MCF 10A (cell line): ENCODE data around the gene CERS4. TPM values are rescaled to one million over a fixed set of nuclear protein-coding genes. Genes with fewer than 3 reads are reported as not detected.
"Not testable (repeated sequence)": the region's sequence is repeated elsewhere in the genome, so short reads cannot be mapped to it uniquely, and the experiment has no call there.

ENCODE experiments used
- BruUV-seq: library from RNA; stranded (reverse); fragments of 400-500 nt; replicated peaks from 2 replicates; lab custom pipeline; 2021; lab: Mats Ljungman, UMichigan
- CTCF ChIA-PET: fragments of 300-600 bp; sonication (Branson Sonifier 250); formaldehyde crosslinking; extraction: SDS; loops from one replicate; lab custom pipeline; 2021; ENCODE audit warnings: antibody characterized with exemption, inconsistent platforms; lab: Yijun Ruan, JAX
- POLR2A ChIA-PET: fragments of 300-600, 350-650 bp; sonication (Branson Sonifier 250); formaldehyde crosslinking; extraction: SDS; loops from one replicate; lab custom pipeline; 2020; ENCODE audit warnings: antibody characterized with exemption, inconsistent platforms; lab: Yijun Ruan, JAX
- DNase-seq: peaks from one replicate; pipeline ENCODE4 v3.0.0-alpha.2; 2018; ENCODE audit not compliant: unreplicated experiment
- H3K27ac Mint-ChIP-seq: one replicate; pipeline ENCODE4 v1.8.0; 2022; ENCODE audit warnings: mild to moderate bottlenecking, low read depth, mixed read lengths; ENCODE audit not compliant: unreplicated experiment
- H3K27me3 Mint-ChIP-seq: one replicate; pipeline ENCODE4 v1.8.0; 2022; ENCODE audit warnings: mixed read lengths; ENCODE audit not compliant: insufficient read depth, unreplicated experiment
- H3K36me3 Mint-ChIP-seq: one replicate; pipeline ENCODE4 v1.8.0; 2022; ENCODE audit warnings: mild to moderate bottlenecking, moderate library complexity, mixed read lengths; ENCODE audit not compliant: insufficient read depth, unreplicated experiment
- H3K4me1 Mint-ChIP-seq: one replicate; pipeline ENCODE4 v1.8.0; 2022; ENCODE audit warnings: mixed read lengths; ENCODE audit not compliant: insufficient read depth, unreplicated experiment
- H3K4me3 Mint-ChIP-seq: one replicate; pipeline ENCODE4 v1.8.0; 2022; ENCODE audit warnings: mild to moderate bottlenecking, moderate library complexity, mixed read lengths; ENCODE audit not compliant: unreplicated experiment
- H3K9me3 Mint-ChIP-seq: one replicate; pipeline ENCODE4 v1.8.0; 2022; ENCODE audit warnings: mixed read lengths; ENCODE audit not compliant: unreplicated experiment
- intact Hi-C: fragments of 100-400 bp; cut with micrococcal nuclease; formaldehyde crosslinking; loops from 2 replicates; pipeline ENCODE4 v1.14.1; 2022
- total RNA-seq: library from RNA; stranded (reverse); gene quantifications from 2 replicates; pipeline ENCODE4 v1.2.3, GENCODE V29; 2022
- TF ChIP-seq, protein P1 (sequence below): fragments of 200-600 bp; IDR thresholded peaks from one replicate; pipeline ENCODE4 v1.8.0; 2022; ENCODE audit warnings: antibody characterized with exemption, mild to moderate bottlenecking; ENCODE audit not compliant: unreplicated experiment

The CERS4 gene
- total RNA-seq, 1 experiment from 2014 or later, result 1.5 TPM

DNA sequence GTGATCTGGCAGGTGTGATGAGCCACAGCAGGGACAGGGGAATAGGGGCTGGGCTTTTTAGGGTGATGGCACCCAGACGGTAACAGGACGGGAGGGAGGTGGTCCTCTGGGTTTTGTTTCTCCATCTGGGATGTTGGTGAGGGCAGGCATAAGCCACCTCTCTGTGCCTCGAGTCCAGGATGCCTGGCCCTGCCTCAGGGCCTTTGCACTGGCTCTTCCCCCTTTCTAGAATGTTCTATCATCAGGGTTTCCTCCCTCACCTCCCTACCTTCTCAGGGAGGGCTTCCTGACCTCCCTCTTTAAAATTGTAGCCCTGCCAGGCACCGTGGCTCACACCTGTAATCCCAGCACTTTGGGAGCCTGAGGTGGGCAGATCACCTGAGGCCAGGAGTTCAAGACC is 6.6 kb downstream of the CERS4 start:
- POLR2A ChIA-PET, result no interaction called here
- H3K27ac Mint-ChIP-seq, result no peak overlapping the region
- TF ChIP-seq, protein P1, sequence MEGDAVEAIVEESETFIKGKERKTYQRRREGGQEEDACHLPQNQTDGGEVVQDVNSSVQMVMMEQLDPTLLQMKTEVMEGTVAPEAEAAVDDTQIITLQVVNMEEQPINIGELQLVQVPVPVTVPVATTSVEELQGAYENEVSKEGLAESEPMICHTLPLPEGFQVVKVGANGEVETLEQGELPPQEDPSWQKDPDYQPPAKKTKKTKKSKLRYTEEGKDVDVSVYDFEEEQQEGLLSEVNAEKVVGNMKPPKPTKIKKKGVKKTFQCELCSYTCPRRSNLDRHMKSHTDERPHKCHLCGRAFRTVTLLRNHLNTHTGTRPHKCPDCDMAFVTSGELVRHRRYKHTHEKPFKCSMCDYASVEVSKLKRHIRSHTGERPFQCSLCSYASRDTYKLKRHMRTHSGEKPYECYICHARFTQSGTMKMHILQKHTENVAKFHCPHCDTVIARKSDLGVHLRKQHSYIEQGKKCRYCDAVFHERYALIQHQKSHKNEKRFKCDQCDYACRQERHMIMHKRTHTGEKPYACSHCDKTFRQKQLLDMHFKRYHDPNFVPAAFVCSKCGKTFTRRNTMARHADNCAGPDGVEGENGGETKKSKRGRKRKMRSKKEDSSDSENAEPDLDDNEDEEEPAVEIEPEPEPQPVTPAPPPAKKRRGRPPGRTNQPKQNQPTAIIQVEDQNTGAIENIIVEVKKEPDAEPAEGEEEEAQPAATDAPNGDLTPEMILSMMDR, result no peak
- no peaks in the 10 kb centered on the region for H3K9me3 Mint-ChIP-seq
- no peaks in the 10 kb centered on the region for H3K36me3 Mint-ChIP-seq
- no TSS peak for BruUV-seq
- no peak for DNase-seq
- intact Hi-C loops, result no loop called here
- CTCF ChIA-PET, result no interaction called here
- H3K4me1 Mint-ChIP-seq, result no peaks in the 10 kb centered on the region
- H3K27me3 Mint-ChIP-seq, result no peaks in the 10 kb centered on the region
- no peak overlapping the region for H3K4me3 Mint-ChIP-seq

DNA sequence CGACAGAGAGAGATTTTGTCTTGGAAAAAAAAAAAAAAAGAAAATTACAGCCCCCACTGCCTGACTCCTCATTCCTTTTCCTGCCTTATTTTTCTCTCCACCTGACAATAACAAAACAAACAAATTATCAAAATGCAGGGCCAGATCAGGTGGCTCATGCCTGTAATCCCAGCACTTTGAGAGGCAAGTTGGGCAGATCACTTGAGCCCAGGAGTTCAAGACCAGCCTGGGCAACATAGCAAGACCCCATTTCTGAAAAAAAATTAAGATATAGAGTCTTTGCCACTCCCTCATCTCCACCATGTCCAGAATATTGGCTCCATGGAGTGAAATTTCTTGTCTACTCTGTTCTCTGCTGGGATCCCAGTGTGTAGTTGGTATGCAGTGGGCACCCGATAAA is 7.2 kb downstream of the CERS4 start:
- CTCF ChIA-PET, result no interaction called here
- TF ChIP-seq, protein P1, result no peak
- H3K4me3 Mint-ChIP-seq, result no peak overlapping the region
- no peak overlapping the region for H3K27ac Mint-ChIP-seq
- no peaks in the 10 kb centered on the region for H3K4me1 Mint-ChIP-seq
- no TSS peak for BruUV-seq
- H3K36me3 Mint-ChIP-seq, result no peaks in the 10 kb centered on the region
- H3K27me3 Mint-ChIP-seq, result no peaks in the 10 kb centered on the region
- POLR2A ChIA-PET, result no interaction called here
- DNase-seq, result no peak
- intact Hi-C loops, result no loop called here
- no peaks in the 10 kb centered on the region for H3K9me3 Mint-ChIP-seq

DNA sequence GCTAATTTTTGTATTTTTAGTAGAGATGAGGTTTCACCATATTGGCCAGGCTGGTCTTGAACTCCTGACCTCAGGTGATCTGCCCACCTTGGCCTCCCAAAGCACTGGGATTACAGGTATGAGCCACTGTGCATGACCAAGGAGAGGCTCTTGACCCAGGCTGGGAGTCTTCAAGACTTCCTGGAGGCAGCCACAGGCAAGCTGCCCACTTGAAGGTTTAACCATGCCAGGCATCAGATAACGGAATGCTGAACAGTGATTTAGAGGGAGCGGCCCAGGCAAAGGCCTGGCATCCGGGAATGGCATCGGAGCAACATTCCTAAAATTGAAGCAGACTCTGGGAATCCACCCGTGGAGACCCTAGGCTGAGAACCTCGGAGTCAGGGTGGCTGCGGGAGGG is 9.0 kb downstream of the CERS4 start:
- BruUV-seq, POLR2A ChIA-PET, H3K36me3 Mint-ChIP-seq, H3K27me3 Mint-ChIP-seq, intact Hi-C loops, H3K4me1 Mint-ChIP-seq, H3K4me3 Mint-ChIP-seq, DNase-seq, H3K27ac Mint-ChIP-seq, H3K9me3 Mint-ChIP-seq: not testable (repeated sequence)
- CTCF ChIA-PET, result interaction anchor here (0.6 kb wide), 1 partner anchor 876 kb away, joined by 6 read pairs; no protein-coding TSS in a partner anchor

DNA sequence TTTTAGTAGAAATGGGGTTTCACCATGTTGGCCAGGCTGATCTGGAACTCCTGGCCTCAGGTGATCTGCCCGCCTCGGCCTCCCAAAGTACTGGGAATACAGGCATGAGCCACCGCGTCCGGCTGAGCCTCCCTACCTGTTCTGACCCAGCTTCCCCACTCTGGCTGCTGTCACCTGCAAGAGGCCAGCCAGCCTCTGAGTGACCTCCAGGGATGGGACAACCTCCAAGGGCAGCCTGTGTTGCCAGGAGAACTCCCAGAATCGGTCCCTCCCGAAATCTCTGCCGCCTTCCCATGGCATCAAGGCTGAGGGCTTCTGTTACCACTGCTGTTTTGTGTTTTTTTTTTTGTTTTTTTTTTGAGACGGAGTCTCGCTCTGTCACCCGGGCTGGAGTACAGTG is 11.3 kb downstream of the CERS4 start:
- ChIA-PET CTCF (interaction anchor here (0.6 to 0.8 kb wide), 2 partner anchors 21 to 29 kb away, joined by 3 to 4 read pairs; no protein-coding TSS in a partner anchor), POLR2A (no interaction called here)
- no peaks in the 10 kb centered on the region for H3K36me3 Mint-ChIP-seq
- TF ChIP-seq, protein P1, result no peak
- H3K27ac Mint-ChIP-seq, result no peak overlapping the region
- H3K9me3 Mint-ChIP-seq, result no peaks in the 10 kb centered on the region
- no peaks in the 10 kb centered on the region for H3K27me3 Mint-ChIP-seq
- DNase-seq, result no peak
- no peak overlapping the region for H3K4me3 Mint-ChIP-seq
- H3K4me1 Mint-ChIP-seq, result peaks cover 11% of the 10 kb centered on the region
- intact Hi-C loops, result loop anchor here (5.0 kb wide), 1 partner anchor 33 kb away; no protein-coding TSS in a partner anchor
- no TSS peak for BruUV-seq
